ENCODE measurements around the gene CROCC2. TPM values are rescaled to one million over a fixed set of nuclear protein-coding genes. Genes with fewer than 3 reads are reported as not detected.

Gene CROCC2
- total RNA-seq, 1 donor from 2014 or later, result not detected

DNA sequence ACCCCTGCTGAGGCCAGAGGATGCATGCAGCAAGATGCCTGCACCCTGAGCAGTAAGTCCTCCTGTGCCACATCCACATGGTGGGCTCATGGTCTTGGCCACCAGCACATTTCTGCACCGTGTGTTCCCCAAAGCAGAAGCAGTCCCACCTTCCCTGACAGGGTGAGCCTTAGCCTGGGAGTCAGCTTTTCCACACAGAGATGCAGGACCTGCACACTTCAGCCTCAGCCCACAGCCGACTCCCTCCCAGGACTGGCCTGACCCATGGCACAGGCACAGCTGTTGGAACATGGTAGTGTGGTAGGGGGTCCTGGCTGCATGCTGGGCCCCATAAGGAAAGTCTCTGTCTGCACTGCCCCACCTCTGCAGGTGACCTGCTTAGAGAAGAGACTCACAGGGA lies 97.2 kb downstream of the CROCC2 start:
- TF ChIP-seq, protein P1, sequence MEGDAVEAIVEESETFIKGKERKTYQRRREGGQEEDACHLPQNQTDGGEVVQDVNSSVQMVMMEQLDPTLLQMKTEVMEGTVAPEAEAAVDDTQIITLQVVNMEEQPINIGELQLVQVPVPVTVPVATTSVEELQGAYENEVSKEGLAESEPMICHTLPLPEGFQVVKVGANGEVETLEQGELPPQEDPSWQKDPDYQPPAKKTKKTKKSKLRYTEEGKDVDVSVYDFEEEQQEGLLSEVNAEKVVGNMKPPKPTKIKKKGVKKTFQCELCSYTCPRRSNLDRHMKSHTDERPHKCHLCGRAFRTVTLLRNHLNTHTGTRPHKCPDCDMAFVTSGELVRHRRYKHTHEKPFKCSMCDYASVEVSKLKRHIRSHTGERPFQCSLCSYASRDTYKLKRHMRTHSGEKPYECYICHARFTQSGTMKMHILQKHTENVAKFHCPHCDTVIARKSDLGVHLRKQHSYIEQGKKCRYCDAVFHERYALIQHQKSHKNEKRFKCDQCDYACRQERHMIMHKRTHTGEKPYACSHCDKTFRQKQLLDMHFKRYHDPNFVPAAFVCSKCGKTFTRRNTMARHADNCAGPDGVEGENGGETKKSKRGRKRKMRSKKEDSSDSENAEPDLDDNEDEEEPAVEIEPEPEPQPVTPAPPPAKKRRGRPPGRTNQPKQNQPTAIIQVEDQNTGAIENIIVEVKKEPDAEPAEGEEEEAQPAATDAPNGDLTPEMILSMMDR (conservative IDR thresholded peaks at IDR 0.05; ENCODE audit: low read depth, low read length), result no peak
- H3K4me3 ChIP-seq (ENCODE audit: low read depth, low read length), result no peak overlapping the region

DNA sequence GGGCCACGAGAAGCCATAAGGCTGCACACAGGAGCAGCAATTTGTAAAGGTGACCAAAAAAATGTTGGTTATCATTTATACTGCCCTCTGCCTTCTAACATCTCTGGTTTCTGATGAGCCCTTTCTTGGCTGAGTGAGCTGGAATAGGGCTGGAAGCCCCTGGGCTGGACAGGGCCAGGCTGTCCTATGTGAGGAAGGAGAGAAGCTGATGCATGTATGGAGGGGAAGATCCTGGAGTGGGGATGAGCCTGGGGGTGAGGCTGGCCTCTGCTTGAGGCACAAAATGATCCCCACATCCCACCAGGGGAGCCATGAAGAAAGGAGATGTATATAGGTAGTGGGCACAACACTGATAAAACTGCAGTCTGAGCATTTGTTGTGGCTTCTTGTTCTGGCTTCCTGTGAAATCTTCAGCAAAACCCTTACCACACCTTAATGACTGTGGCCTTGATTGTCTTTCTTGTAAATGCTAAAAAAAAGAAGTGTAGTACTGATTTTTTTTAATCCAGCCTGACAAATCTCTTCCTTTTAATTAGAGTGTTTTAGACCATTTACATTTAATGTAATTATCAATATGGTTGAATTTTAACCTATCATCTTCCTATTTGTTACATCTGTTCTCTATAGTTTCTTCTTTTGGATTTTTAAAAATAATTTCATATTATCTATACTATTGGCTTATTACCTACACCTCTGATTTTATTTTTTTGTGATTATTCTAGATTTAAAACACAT lies 97.9 kb downstream of the CROCC2 start:
- TF ChIP-seq, protein P1 (conservative IDR thresholded peaks at IDR 0.05; ENCODE audit: low read depth, low read length), result no peak
- no peak for DNase-seq (ENCODE audit: low read depth)
- no peak overlapping the region for H3K4me3 ChIP-seq (ENCODE audit: low read depth, low read length)

More for the DNA sequence above, 97.2 kb downstream of the CROCC2 start:
- DNase-seq (ENCODE audit: low read depth), result no peak

DNA sequence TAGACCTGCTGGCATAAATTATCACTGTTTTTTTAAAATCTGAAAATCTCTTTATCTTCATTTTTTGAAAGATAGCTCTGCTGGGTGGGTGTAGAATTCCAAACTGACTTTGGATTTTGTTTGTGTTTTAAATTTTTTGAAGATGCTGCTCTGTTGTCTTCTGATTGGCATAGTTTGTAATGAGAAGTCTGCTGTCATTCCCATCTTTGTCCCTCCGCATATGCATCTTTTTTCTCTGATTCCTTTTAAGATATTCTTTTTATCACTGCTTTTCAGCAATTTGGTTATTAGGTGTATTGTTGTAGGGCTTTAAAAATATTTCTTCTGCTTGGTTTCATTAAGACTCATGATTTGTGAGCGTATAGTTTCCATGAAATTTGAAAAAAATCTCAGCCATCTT lies 99.4 kb downstream of the CROCC2 start:
- TF ChIP-seq, protein P1 (conservative IDR thresholded peaks at IDR 0.05; ENCODE audit: low read depth, low read length), result no peak

DNA sequence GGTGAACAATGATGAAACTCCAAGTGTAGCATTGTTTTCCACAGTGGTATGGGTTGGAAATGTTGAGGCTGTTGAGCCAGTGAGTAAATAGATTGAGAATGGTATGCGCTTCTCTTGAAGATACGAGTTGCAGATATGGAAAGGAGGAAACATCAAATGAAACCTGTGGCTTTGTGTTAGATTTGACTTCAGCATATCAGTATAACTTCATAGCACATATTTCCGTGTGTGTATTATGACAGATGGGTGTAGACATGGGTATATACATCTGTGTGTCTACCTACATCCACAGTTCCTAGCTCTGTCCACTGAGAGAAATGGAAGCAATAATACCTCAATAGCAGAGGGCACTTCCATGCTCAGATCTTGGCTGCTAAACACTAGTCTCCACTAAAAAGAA lies 100.3 kb downstream of the CROCC2 start:
- no peak for DNase-seq (ENCODE audit: low read depth)
- TF ChIP-seq, protein P1 (conservative IDR thresholded peaks at IDR 0.05; ENCODE audit: low read depth, low read length), result no peak
- no peak overlapping the region for H3K4me3 ChIP-seq (ENCODE audit: low read depth, low read length)

More for the DNA sequence above, 99.4 kb downstream of the CROCC2 start:
- no peak overlapping the region for H3K4me3 ChIP-seq (ENCODE audit: low read depth, low read length)
- no peak for DNase-seq (ENCODE audit: low read depth)

DNA sequence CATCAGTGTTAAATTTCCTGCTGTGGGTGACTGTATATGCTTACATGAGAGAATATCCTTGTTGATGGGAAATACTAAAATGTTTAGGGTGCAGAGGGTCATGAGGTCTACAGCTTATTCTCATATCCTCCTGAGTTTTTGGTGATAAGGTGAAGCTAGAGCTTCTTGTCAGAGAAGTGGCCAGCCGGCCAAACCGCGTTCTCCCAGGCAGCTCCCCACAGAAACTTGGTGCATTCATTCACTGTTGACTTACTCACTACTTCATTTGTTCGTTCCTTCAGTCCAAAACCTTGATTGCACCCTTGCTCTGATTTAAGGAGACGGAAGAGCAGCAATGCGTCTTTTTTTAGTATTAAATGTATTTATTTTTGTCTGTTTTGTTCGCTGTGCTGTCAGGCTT lies 101.0 kb downstream of the CROCC2 start:
- DNase-seq (ENCODE audit: low read depth), result no peak
- TF ChIP-seq, protein P1 (conservative IDR thresholded peaks at IDR 0.05; ENCODE audit: low read depth, low read length), result no peak
- no peak overlapping the region for H3K4me3 ChIP-seq (ENCODE audit: low read depth, low read length)

DNA sequence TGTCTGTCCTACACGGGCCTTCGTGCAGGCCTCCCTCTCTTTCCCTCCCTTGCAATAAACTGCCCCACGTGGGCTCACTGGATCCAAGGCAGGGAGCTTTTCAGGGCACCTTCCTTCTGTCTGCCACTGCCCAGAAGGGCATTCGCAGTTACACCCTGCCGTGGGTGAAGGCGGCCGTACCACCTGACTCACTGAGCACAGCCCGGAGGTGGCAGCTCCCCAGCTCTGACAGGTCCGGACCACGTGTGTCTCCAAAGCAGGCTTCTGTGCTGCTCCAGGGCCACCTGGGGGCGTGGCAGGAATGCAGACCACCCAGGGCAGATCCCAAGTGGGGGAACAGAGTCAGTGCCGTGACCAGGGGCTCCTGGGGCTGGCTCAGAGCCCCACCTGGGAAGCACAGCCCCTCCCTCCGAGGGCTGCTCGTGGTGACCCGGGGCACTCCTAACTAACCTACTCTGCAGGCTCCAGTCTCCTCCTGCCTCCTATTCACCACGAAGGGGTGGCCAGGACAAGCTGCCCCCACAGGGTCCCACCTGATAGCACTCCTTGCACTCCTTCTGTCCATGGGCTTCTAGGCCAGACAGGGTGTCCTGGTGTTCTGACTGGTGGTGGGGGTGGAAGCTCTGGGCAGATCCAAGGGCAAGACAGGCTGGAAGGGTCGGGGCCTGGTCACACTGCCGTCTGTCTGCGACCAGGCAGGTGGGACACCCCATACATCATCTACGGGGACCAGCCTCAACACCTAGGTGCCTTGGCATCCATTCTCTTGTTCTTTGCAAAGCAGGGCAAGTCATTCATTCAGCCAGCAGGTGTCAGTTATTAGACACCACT lies 102.0 kb downstream of the CROCC2 start:
- DNase-seq (ENCODE audit: low read depth), result no peak
- no peak overlapping the region for H3K4me3 ChIP-seq (ENCODE audit: low read depth, low read length)

More for the DNA sequence above, 102.0 kb downstream of the CROCC2 start:
- TF ChIP-seq, protein P1 (conservative IDR thresholded peaks at IDR 0.05; ENCODE audit: low read depth, low read length), result no peak
